Sigmoid colon (tissue), 4 donors: ENCODE data around the gene PHF21A.

Experiments
- CTCF ChIP-seq, 4 experiments: fragments of 450-650 bp in 3 of 4; fragments of 200-600 bp in 1 of 4; IDR thresholded peaks; one replicate each; pipeline ENCODE4 v1.5.1; 2016 to 2019; ENCODE audit warnings: antibody characterized with exemption in 4 of 4, mild to moderate bottlenecking in 3 of 4, moderate library complexity in 2 of 4
- POLR2A ChIP-seq, 2 donors: fragments of 450-650 bp; IDR thresholded peaks; one replicate each; pipeline ENCODE4 v1.6.1; 2016; ENCODE audit warnings: antibody characterized with exemption in 2 of 2, mild to moderate bottlenecking in 2 of 2, moderate library complexity in 2 of 2
- POLR2AphosphoS5 ChIP-seq, 4 donors: sonication (generic); formaldehyde crosslinking; IDR thresholded peaks; one replicate each; pipeline ENCODE4 v1.6.1; 2017; ENCODE audit warnings: antibody characterized with exemption in 4 of 4

GRCh38 chr11:46064221-46064620 lies 57.0 kb downstream of the PHF21A start:
- TF ChIP-seq CTCF (IDR thresholded peaks at IDR 0.05) = no peak
- TF ChIP-seq POLR2AphosphoS5 (IDR thresholded peaks at IDR 0.05) = no peak
- no peak for TF ChIP-seq POLR2A (IDR thresholded peaks at IDR 0.05)
